Measurements from ENCODE around the gene SIM1.

DNA sequence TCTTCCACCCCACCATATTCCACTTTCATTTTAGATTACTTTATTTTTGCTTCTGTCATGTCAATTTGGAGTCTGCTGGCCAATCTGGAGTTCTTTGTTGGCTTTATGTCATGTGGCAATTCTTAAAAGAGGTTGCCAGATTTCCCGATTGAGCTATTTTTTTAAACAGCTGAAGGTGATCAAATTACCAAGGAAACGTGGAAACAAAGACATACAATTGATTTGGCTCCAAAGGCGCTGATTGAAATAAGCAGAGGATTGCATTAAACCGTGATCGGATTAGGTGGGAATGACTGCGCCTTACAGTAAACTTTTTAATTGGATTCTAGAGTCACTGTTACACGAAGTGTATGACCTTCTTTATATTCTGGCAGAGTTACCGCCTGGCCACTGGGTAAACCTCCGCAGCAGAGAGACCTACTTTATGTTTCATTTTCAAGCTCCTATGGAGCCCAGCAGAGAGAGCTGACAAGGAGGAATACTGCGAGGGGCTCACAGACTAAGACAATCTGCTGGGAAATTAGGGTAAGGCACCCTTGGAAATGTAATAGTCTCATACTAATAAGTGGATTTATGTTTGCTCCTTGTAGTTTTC is 37.9 kb downstream of the SIM1 start:
- TF ChIP-seq POLR2A (IDR thresholded peaks at IDR 0.05; ENCODE audit: low read length) (no peak), GATA1 (IDR thresholded peaks at IDR 0.05; ENCODE audit: low read depth, low read length) (no peak)

Measured in erythroblast (primary cell).